HL-60 (cell line): ENCODE results near the gene DARS2.

ENCODE experiments used
- DNase-seq, 2 experiments: peaks; one replicate each; pipeline ENCODE4 v3.0.0-alpha.2; 2010 to 2020; ENCODE audit warnings: low read depth in 1 of 2, low spot score in 1 of 2
- H3K27ac ChIP-seq: fragments of 250-450 bp; sonication (Bioruptor Pico); replicated peaks from 2 replicates; pipeline ENCODE4 v1.5.1; 2020; ENCODE audit warnings: mild to moderate bottlenecking, moderate library complexity
- H3K27me3 ChIP-seq: fragments of 250-450 bp; sonication (Bioruptor Pico); 2 replicates; pipeline ENCODE4 v1.5.1; 2021; ENCODE audit warnings: mild to moderate bottlenecking, moderate library complexity; ENCODE audit not compliant: insufficient read depth, poor library complexity, severe bottlenecking
- H3K4me3 ChIP-seq: replicated peaks from 2 replicates; pipeline ENCODE4 v1.5.1; 2011; ENCODE audit warnings: mild to moderate bottlenecking, control low read depth, low read length; ENCODE audit not compliant: insufficient read depth
- CTCF ChIP-seq: IDR thresholded peaks from one replicate; pipeline ENCODE4 v1.5.1; 2011; ENCODE audit warnings: low read length, control low read depth, inconsistent platforms; ENCODE audit not compliant: insufficient read depth
- GABPA ChIP-seq: IDR thresholded peaks from 2 replicates; pipeline ENCODE4 v1.6.1; 2012; ENCODE audit warnings: low read depth
- POLR2AphosphoS5 ChIP-seq: IDR thresholded peaks from 2 replicates; pipeline ENCODE4 v1.6.1; 2012; ENCODE audit warnings: low read depth
- SPI1 ChIP-seq: IDR thresholded peaks from 2 replicates; pipeline ENCODE4 v1.6.1; 2012; ENCODE audit warnings: low read depth, mild to moderate bottlenecking, borderline replicate concordance
- long read RNA-seq: library from polyadenylated mRNA; unstranded; transcript quantifications from one replicate; pipeline ENCODE4 v2.0.0, GENCODE V29; 2020
- TF ChIP-seq, protein P1 (sequence below): IDR thresholded peaks from 2 replicates; pipeline ENCODE4 v1.6.1; 2012; ENCODE audit warnings: low read depth; ENCODE audit not compliant: insufficient replicate concordance

Gene DARS2, protein sequence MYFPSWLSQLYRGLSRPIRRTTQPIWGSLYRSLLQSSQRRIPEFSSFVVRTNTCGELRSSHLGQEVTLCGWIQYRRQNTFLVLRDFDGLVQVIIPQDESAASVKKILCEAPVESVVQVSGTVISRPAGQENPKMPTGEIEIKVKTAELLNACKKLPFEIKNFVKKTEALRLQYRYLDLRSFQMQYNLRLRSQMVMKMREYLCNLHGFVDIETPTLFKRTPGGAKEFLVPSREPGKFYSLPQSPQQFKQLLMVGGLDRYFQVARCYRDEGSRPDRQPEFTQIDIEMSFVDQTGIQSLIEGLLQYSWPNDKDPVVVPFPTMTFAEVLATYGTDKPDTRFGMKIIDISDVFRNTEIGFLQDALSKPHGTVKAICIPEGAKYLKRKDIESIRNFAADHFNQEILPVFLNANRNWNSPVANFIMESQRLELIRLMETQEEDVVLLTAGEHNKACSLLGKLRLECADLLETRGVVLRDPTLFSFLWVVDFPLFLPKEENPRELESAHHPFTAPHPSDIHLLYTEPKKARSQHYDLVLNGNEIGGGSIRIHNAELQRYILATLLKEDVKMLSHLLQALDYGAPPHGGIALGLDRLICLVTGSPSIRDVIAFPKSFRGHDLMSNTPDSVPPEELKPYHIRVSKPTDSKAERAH
- long read RNA-seq, transcript DARS2-201 (17 exons, 3,441 nt): major isoform, 111 of 185 reads
- long read RNA-seq, transcript DARS2-204 (16 exons, 3,133 nt): minor isoform, 5 of 185 reads
- long read RNA-seq, transcript DARS2-208 (14 exons, 1,793 nt): minor isoform, 9 of 185 reads
- long read RNA-seq, transcript DARS2-209 (16 exons, 3,057 nt): minor isoform, 11 of 185 reads
- long read RNA-seq, partial matches to known transcripts: 22 of 185 reads
- long read RNA-seq, other reads (novel, unspliced or antisense): 24 of 185 reads

GRCh38 chr1:173824315-173825081 is at the start of gene DARS2, which contains the start of gene CENPL:
Gene DARS2 (plus strand): TSS chr1:173824673. CDS start chr1:173825230, 557 bp downstream.
Gene CENPL (minus strand): TSS chr1:173824883. CDS start chr1:173811299, 13,584 bp downstream.
- peak; percentile 85 to 98 for DNase-seq
- TF ChIP-seq POLR2AphosphoS5: peak; percentile 66; the same call in 1 of the 2 replicates
- TF ChIP-seq, protein P1, sequence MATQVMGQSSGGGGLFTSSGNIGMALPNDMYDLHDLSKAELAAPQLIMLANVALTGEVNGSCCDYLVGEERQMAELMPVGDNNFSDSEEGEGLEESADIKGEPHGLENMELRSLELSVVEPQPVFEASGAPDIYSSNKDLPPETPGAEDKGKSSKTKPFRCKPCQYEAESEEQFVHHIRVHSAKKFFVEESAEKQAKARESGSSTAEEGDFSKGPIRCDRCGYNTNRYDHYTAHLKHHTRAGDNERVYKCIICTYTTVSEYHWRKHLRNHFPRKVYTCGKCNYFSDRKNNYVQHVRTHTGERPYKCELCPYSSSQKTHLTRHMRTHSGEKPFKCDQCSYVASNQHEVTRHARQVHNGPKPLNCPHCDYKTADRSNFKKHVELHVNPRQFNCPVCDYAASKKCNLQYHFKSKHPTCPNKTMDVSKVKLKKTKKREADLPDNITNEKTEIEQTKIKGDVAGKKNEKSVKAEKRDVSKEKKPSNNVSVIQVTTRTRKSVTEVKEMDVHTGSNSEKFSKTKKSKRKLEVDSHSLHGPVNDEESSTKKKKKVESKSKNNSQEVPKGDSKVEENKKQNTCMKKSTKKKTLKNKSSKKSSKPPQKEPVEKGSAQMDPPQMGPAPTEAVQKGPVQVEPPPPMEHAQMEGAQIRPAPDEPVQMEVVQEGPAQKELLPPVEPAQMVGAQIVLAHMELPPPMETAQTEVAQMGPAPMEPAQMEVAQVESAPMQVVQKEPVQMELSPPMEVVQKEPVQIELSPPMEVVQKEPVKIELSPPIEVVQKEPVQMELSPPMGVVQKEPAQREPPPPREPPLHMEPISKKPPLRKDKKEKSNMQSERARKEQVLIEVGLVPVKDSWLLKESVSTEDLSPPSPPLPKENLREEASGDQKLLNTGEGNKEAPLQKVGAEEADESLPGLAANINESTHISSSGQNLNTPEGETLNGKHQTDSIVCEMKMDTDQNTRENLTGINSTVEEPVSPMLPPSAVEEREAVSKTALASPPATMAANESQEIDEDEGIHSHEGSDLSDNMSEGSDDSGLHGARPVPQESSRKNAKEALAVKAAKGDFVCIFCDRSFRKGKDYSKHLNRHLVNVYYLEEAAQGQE: peak; percentile 6
- no peak for TF ChIP-seq CTCF
- TF ChIP-seq SPI1: no peak; the same call in 1 of the 2 replicates
- TF ChIP-seq GABPA: peak; percentile 61
- H3K27ac ChIP-seq: peak within 1 kb of the TSS; percentile 87
- peak within 1 kb of the TSS; percentile 77 for H3K4me3 ChIP-seq
- H3K27me3 ChIP-seq: no peaks in the 10 kb centered on the region

DNA sequence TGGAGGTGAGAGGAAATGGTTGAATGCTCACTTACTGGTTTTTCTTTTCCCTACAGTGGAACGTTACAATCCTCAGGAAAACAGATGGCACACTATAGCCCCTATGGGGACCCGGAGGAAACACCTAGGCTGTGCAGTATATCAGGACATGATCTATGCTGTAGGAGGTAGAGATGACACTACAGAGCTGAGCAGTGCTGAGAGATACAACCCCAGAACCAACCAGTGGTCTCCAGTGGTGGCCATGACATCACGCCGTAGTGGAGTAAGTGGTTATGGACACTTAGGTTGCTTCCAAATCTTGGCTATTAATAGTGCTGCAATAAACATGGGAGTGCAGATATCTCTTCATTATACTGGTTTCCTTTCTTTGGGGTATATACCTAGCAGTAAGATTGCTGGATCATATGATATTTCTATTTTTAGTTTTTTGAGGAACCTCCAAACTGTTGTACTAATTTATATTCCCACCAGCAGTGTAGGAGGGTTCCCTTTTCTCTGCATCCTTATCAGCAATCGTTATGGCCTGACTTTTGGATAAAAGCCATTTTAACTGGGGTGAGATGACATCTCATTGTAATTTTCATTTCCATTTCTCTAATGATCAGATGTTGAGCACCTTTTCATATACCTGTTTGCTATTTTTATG is 48.8 kb upstream of the DARS2 start:
- Histone ChIP-seq H3K27me3 (no peaks in the 10 kb centered on the region), H3K4me3 (no peak overlapping the region), H3K27ac (no peak overlapping the region)
- DNase-seq: no peak
- no peak for TF ChIP-seq POLR2AphosphoS5
- TF ChIP-seq SPI1: peak; percentile 10; the same call in 1 of the 2 replicates

- Histone ChIP-seq H3K4me3 (no peak overlapping the region), H3K27ac (no peak overlapping the region), H3K27me3 (no peaks in the 10 kb centered on the region)
- TF ChIP-seq POLR2AphosphoS5 (no peak), CTCF (no peak), GABPA (no peak), SPI1 (no peak)
- TF ChIP-seq, protein P1: no peak
- no peak for DNase-seq
Measured at GRCh38 chr1:173779936-173780335, 44.5 kb upstream of the DARS2 start.
